HG02588 (cell line): ENCODE results near the gene WIPF2.
"Not testable (repeated sequence)": the region's sequence is repeated elsewhere in the genome, so short reads cannot be mapped to it uniquely, and the experiment has no call there.

ENCODE experiments used
- ATAC-seq: cut with Tn5 transposase; IDR thresholded peaks from one replicate; pipeline ENCODE4 v1.9.1; 2021; ENCODE audit warnings: mild to moderate bottlenecking, moderate library complexity; ENCODE audit not compliant: unreplicated experiment

Gene WIPF2

DNA sequence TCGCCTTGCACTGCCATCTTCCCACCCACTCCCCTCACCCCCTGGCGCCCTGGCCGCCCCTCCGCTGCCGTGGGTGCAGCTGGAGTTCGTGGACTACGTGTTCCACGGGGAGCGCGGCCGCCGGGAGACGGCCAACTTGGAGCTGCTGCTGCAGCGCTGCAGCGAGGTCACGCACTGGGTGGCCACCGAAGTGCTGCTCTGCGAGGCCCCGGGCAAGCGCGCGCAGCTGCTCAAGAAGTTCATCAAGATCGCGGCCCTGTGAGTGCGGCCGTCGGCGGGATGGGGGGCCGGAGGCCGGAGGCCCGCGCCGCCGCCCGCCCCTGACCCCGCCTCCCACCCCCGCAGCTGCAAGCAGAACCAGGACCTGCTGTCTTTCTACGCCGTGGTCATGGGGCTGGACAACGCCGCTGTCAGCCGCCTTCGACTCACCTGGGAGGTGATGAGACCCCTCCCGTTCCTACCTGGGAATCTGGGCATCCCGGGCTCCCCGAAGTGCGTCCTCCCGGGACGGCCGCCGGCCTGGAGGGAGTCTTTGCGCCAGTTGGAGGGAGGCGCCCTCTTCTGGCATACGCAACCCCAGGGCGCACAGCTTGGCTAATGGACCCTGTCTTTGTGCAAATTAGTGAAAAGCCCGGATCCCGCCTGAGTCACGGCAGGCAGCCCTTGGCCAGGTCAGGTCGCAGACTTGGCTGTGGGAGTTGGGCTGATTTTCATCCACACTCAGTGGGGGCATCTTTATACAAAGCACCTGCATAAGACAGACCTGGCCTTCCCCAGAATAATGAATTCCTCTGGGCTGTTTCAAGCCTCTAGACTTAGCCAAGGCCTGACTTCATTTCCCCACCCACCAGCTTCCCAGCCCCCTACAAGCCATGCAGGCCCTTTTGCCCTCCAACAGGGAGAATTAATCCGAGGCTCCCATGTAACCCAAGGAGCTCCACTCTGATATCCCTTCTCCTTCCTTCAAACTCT lies 27.6 kb upstream of the WIPF2 start:
- ATAC-seq: peak; percentile 72

DNA sequence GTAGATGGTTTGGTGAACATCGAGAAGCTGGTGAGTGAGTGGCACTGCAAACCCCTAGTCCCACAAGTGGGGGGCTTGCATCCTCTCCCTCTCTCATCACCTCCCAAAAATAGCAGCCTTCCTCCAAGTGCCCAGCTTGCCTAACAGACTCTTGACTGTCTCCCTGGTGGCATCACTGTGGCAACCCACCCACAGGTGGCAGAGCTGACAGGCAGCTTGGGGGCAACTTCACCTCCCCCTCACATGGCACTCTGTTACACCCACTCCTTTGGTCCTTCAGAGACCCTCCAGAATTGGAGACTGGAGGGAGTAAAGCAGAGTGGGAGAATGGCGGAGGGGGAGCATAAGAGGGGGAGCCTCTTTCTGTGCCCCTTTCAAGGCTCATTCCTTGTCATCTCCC lies 26.1 kb upstream of the WIPF2 start:
- no peak for ATAC-seq

DNA sequence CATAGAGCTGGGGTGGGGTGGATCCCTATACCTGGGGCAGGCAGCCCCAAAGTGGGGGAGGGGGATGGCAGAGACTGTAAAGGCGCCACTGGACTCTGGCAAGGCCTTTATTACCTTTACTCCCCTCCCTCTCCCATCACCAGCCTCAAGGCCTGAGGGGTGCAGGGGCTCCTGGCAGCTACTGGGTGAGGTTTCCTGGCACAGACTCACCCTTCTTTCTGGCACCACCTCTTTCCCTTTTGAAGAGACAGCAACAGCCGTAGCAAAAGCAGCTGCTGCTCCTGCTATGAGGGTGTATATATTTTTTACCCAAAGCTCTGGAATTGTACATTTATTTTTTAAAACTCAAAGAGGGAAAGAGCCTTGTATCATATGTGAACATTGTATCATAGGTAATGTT lies 24.3 kb upstream of the WIPF2 start:
- no peak for ATAC-seq

DNA sequence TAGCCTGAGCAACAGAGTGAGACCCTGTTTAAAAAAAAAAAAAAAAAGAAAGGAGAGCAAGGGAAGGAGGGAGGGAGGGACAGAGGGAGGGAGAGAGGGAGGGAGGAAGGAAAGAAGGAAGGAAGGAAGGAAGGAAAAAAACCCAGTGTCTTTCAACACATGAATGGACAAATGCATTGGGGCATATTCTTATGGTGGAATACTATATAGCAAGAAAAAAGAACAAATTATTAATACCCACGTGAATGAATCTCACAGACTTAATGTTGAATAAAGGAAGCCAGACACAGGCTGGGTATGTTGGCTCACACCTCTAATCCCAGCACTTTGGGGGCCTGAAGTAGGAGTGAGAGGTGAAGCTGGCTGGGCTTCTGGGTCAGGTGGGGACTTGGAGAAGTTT lies 21.6 kb upstream of the WIPF2 start:
- no peak for ATAC-seq

DNA sequence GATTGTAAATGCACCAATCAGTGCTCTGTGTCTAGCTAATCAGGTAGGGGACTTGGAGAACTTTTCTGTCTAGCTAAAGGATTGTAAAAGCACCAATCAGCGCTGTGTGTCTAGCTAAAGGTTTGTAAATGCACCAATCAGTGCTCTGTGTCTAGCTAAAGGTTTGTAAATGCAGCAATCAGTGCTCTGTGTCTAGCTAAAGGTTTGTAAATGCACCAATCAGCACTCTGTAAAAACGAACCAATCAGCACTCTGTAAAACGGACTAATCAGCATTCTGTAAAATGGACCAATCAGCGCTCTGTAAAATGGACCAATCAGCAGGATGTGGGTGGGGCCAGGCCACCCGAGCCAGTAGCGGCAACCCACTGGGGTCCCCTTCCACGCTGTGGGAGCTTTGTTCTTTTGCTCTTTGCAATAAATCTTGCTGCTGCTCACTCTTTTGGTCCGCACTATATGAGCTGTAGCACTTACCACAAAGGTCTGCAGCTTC lies 21.1 kb upstream of the WIPF2 start:
- not testable (repeated sequence) for ATAC-seq

DNA sequence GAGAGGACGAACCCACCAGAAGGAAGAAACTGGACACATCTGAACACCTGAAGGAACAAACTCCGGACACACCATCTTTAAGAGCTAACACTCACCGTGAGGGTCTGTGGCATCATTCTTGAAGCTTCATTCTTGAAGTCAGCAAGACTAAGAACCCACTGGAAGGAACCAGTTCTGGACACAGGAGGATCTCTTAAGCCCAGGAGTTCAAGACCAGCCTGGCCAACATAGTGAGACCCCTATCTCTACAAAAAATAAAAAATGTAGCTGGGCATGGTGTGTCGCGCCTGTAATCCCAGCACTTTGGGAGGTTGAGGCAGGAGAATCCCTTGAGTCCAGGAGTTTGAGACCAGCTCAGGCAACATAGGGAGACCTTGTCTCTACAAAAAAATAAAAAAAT lies 20.5 kb upstream of the WIPF2 start:
- ATAC-seq: no peak

DNA sequence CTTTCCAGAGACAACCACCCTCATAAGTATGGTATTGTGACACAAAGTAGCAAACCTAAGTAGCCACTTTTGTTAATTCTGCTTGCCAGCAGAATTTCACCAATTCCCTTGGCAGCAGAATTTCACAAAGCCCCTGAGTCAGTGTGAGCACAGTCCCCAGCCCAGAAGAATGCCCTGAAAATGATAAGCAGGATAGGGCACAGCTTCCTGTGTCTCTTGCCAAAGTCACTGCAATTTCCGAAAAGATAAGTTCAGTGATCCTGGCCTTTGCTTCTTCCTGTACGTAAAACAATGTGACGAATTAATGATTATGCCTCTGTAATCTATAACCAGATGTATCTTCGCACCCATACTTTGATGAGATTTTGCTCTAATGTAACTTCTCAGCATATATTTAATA lies 16.0 kb upstream of the WIPF2 start:
- no peak for ATAC-seq

DNA sequence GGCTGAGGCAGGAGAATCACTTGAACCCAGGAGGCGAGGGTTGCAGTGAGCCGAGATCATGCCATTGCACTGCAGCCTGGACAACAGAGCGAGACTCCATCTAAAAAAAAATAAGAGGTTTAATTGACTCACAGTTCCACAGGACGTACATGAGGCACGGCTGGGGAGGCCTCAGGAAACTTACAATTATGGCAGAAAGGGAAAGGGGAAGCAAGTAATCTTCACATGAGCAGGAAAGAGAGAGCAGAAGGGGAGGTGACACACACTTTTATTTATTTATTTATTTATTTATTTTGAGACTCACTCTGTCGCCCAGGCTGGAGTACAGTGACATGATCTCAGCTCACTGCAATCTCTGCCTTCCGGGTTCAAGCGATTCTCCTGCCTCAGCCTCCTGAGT lies 12.9 kb upstream of the WIPF2 start:
- ATAC-seq: not testable (repeated sequence)

DNA sequence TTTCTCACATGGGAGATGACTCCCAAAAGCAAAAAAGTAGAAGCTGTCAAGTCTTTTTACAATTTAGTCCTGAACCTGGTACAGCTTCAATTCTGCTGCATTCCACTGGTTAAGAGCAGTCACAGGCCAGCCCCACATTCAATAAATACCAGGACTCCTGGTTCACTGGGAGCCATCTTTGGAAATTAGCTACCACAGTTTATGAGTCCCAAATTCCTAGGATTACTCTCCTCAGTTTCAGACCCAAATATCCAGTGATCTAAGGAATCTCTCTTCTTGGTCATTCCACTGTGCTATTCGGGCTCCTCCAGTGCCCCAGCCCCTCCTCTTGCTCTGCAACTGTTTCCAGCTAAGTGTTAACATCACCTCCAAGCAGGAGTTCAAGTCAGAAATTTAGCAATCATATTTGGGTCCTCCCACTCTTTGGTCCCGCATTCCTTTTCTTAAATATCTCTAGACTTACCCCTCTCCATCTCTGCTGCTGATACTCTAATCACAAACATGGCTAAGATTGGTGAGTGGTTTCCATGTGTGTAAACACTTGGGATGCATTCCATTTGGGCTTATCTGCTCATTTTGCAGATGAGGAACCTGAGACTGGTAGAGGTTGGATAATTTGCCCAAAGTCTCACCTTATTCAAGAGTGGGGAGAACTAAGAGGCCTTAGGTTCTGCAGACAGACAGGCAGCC lies 9.6 kb upstream of the WIPF2 start:
- ATAC-seq: no peak

GRCh38 chr17:40213914-40214313 lies 5.2 kb upstream of the WIPF2 start:
- ATAC-seq: not testable (repeated sequence)

- ATAC-seq: no peak
These were observed 931 bp upstream of the WIPF2 start for GRCh38 chr17:40218006-40218739.

GRCh38 chr17:40219594-40220338 lies 662 bp downstream of the WIPF2 start:
- ATAC-seq: no peak

GRCh38 chr17:40224718-40225550 lies 5.8 kb downstream of the WIPF2 start:
- no peak for ATAC-seq

DNA sequence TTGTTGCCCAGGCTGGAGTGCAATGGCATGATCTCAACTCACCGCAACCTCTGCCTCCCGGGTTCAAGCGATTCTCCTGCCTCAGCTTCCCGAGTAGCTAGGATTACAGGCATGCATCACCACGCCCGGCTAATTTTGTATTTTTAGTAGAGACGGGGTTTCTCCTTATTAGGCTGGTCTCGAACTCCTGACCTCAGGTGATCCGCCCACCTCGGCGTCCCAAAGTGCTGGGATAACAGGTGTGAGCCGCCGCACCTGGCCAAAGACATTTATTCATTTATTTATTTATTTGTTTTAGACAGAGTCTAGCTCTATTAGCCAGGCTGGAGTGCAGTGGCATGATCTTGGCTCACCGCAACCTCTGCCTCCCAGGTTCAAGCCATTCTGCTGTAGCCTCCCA lies 10.0 kb downstream of the WIPF2 start:
- ATAC-seq: not testable (repeated sequence)

DNA sequence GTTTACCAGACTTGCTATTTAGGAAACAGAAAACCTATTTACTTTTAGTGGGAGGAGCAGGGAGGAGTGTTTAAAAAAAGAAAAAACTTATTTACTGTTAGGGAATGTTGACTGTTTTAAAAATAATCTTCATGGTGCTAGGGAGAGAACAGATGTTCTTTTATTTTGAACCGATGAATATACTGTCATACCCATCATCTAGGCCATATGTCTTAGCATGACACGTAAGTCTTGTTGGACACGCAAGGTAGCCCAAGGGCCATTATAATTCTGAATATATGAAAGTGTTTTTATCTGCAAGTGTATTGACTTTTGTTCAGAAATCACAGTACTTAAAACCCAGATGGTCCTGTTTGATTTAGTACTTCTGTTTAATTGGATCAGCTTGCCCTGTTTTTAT lies 11.6 kb downstream of the WIPF2 start:
- ATAC-seq: no peak

DNA sequence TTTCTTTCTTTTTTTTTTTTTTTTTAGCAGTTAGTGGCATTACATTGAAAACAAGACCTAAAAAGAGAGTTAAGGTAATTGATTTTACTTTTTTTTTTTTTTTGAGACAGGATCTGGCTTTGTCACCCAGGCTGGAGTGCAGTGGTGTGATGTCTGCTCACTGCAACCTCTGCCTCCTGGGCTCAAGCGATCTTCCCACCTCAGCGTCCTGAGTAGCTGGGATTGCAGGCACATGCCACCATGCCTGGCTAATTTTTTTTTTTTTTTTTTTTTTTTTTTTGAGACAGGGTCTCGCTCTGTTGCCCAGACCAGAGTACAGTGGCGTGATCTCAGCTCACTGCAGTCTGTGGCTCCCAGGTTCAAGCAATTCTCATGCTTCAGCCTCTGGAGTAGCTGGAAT lies 12.8 kb downstream of the WIPF2 start:
- ATAC-seq: not testable (repeated sequence)

DNA sequence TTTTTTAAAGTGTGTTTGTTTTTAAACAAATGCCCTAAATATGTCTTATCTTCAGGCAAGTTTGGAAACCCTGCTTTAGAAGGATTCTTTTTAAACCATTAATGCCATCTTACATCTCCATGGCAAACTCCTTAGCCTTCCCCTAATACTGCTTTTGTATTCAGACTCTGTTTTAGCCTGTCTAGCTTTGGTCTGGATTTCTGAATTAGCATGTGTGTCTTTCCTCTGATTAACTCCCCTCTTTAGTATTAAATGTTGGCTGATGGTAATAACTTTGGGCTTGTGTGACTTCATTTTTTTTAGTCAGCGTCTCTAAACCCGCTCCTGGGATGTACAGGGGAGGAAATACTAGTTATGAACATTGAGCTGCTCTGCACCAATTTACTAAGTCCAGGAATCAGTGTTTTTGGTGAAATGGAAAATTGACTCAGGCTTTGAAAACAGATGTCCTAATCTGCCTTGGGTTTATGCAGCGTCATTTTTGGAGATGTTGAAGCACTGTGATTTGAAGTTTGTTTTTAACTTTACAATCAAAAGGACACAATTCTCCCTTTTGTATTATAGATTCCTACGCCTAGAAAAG lies 22.2 kb downstream of the WIPF2 start:
- no peak for ATAC-seq

GRCh38 chr17:40242774-40243173 lies 23.7 kb downstream of the WIPF2 start:
- no peak for ATAC-seq

DNA sequence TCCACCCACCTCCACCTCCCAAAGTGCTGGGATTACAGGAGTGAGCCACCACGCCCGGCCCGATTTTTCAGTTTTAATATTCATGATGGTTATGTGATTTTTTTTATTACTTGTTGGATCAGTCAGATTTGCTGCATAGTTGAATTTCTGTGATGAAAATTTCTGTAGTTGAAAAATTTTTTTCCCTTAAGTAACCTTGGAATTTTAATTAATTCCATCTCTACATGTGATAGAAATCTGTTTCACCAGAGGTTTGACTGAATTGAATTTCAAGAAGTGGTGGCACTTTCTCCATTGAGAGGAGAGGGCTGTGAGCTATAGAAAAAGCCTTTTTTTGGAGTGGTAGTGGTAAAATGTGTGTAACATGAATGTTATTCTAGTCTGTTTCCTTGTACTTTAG lies 24.7 kb downstream of the WIPF2 start:
- no peak for ATAC-seq
